BE2C (cell line): ENCODE data around the gene XRCC4.

Experiments
- DNase-seq: peaks from one replicate; pipeline ENCODE4 v3.0.0-alpha.2; 2020
- H3K27me3 ChIP-seq: fragments of 250-450 bp; sonication (Bioruptor Pico); 2 replicates; pipeline ENCODE4 v1.5.1; 2020; ENCODE audit warnings: mild to moderate bottlenecking
- H3K36me3 ChIP-seq: fragments of 250-450 bp; sonication (Bioruptor Pico); 2 replicates; pipeline ENCODE4 v1.5.1; 2020; ENCODE audit warnings: mild to moderate bottlenecking
- H3K4me1 ChIP-seq: fragments of 250-450 bp; sonication (Bioruptor Pico); 2 replicates; pipeline ENCODE4 v1.5.1; 2020
- H3K4me3 ChIP-seq: 2 replicates; pipeline ENCODE4 v1.5.1; 2011; ENCODE audit warnings: low read depth, low read length
- H3K9me3 ChIP-seq: fragments of 250-450 bp; sonication (Bioruptor Pico); 2 replicates; pipeline ENCODE4 v1.5.1; 2020
- TF ChIP-seq, protein P1 (sequence below): IDR thresholded peaks from 2 replicates; pipeline ENCODE4 v1.5.1; 2012; ENCODE audit warnings: mild to moderate bottlenecking, low read depth, low read length

XRCC4 gene

DNA sequence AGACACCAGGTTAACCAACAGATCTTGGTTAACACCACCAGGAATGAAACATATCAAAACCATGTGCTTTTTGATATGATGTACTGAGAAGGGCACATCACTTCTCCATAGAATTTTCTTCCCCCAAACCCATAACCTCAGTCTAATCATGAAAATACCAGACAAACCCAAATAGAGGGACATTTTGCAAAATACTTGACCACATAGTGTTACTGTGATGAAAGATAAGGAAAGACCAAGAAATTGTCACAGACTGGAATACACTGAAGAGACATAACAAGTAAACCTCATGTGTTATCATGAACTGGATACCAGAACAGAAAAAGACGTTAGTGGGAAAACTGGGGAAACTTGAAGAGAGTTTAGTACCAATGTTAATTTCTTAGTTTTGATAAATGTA lies 319.3 kb downstream of the XRCC4 start:
- Histone ChIP-seq H3K9me3 (no peaks in the 10 kb centered on the region; the same call in 1 of the 2 replicates), H3K36me3 (no peaks in the 10 kb centered on the region), H3K4me1 (no peaks in the 10 kb centered on the region), H3K4me3 (no peak overlapping the region), H3K27me3 (no peaks in the 10 kb centered on the region)
- DNase-seq: no peak
- TF ChIP-seq, protein P1, sequence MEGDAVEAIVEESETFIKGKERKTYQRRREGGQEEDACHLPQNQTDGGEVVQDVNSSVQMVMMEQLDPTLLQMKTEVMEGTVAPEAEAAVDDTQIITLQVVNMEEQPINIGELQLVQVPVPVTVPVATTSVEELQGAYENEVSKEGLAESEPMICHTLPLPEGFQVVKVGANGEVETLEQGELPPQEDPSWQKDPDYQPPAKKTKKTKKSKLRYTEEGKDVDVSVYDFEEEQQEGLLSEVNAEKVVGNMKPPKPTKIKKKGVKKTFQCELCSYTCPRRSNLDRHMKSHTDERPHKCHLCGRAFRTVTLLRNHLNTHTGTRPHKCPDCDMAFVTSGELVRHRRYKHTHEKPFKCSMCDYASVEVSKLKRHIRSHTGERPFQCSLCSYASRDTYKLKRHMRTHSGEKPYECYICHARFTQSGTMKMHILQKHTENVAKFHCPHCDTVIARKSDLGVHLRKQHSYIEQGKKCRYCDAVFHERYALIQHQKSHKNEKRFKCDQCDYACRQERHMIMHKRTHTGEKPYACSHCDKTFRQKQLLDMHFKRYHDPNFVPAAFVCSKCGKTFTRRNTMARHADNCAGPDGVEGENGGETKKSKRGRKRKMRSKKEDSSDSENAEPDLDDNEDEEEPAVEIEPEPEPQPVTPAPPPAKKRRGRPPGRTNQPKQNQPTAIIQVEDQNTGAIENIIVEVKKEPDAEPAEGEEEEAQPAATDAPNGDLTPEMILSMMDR: no peak

DNA sequence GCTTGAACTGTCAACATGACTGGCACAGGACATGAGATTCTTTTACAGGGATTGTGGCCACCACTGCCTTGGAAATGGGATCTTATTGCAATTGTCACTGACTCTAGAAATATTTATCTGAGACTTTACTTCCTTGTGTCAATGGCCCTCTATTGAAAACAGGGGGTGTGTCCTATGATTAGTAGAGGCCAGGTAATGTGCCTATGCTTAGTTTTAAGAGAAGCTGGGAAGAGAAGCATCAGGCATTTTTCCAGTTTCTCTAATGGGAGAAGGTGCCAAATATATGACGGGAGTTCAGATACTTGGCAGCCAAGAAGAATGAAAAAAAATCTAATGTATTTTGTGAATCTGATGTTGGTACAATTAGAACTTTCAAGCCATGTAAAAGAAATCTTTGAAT lies 320.3 kb downstream of the XRCC4 start:
- Histone ChIP-seq H3K4me3 (no peak overlapping the region), H3K9me3 (no peaks in the 10 kb centered on the region; the same call in 1 of the 2 replicates), H3K36me3 (no peaks in the 10 kb centered on the region), H3K27me3 (no peaks in the 10 kb centered on the region), H3K4me1 (no peaks in the 10 kb centered on the region)
- no peak for DNase-seq
- TF ChIP-seq, protein P1: no peak

DNA sequence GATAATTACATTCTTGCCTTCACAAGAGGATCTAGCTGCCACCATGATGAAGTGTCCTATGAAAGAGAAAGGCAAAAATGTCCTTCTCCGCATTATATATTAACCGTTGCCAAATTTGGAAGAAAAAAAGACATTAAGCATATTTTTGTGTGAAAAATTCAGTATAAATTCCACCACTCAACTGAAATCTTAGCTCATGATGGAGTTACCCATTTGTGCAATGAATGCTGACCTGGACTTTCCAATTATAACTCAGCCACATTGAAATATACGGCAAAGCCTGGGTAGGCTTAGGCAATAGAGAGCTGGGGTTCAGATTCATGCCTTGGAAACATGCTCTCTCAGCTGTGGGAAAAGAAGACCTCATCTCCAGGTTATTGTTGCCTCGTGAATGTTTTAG lies 322.9 kb downstream of the XRCC4 start:
- no peaks in the 10 kb centered on the region for H3K27me3 ChIP-seq
- no peak for DNase-seq
- no peaks in the 10 kb centered on the region for H3K4me1 ChIP-seq
- H3K4me3 ChIP-seq: no peak overlapping the region
- H3K9me3 ChIP-seq: no peaks in the 10 kb centered on the region; the same call in 1 of the 2 replicates
- H3K36me3 ChIP-seq: no peaks in the 10 kb centered on the region
- TF ChIP-seq, protein P1: no peak

DNA sequence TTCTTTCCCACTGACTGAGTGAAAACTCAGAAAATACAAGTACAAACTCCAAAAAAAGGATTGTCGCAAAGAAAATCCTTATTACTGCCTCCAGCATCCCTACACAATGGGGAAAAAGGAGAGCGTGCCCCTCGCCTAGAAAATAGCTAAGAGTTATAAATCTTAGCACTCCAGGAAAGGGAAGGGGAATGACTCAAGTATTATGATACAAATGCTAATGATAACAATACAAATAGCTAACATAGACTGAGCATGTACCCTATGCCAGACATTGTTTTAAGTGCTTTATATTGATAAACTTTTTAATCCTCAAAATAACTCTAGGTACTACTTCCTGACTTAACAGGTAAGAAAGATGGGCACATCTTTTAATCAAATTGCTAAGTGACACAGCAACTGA lies 323.4 kb downstream of the XRCC4 start:
- Histone ChIP-seq H3K36me3 (no peaks in the 10 kb centered on the region), H3K27me3 (no peaks in the 10 kb centered on the region), H3K4me3 (no peak overlapping the region), H3K9me3 (no peaks in the 10 kb centered on the region; the same call in 1 of the 2 replicates), H3K4me1 (no peaks in the 10 kb centered on the region)
- no peak for DNase-seq
- TF ChIP-seq, protein P1: no peak

DNA sequence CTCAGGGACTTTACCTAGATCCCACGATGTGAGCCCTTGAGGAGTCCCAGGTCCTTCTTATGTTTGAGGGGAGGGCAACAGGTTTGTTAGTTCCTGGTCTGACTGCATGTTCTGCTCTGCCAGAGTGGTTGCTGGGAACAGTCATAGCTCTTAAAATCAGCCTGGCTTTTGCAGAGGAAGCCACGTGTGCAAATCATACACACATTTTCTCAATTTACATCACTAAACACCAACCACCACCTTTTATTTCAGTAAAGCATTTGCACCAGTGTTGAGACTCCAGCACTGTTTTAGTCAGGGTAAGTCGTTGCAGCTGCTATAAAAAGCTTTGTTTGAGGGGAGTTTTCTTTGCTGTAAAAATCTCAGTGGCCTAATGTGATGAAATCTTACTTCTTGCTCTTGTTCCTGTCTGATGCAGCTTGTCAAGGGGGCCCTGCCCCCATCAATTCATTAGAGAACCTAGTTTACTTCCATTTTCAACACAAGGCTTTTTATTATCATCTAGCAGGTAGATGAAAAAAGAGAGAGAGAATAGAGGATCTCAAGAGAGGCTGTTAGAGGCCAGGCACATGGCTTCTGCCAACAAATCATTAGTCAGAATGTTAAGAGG lies 323.9 kb downstream of the XRCC4 start:
- DNase-seq: no peak
- no peaks in the 10 kb centered on the region for H3K36me3 ChIP-seq
- TF ChIP-seq, protein P1: no peak
- no peaks in the 10 kb centered on the region for H3K27me3 ChIP-seq
- no peaks in the 10 kb centered on the region for H3K4me1 ChIP-seq
- H3K9me3 ChIP-seq: no peaks in the 10 kb centered on the region; the same call in 1 of the 2 replicates
- no peak overlapping the region for H3K4me3 ChIP-seq

DNA sequence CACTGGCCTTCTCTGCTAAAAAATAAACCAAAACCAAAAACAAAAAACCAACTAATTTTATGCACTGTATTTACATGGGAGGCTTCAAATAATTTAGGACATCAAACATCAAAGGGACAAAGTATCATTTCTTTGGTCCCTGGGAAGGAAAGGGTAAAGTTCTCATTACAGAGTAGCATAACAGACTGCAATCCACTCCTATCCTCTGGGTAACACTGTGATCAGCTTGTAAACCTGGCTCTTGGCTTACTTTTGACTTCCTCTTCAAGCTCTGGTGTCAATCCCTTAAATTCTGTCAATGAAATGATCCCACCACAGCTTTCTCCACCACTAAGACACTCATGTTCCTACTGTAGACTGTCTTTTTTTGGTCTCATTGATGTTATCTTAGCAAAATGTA lies 324.4 kb downstream of the XRCC4 start:
- H3K4me3 ChIP-seq: no peak overlapping the region
- H3K9me3 ChIP-seq: no peaks in the 10 kb centered on the region
- H3K36me3 ChIP-seq: no peaks in the 10 kb centered on the region
- H3K4me1 ChIP-seq: no peaks in the 10 kb centered on the region
- no peaks in the 10 kb centered on the region for H3K27me3 ChIP-seq
- DNase-seq: no peak
- TF ChIP-seq, protein P1: no peak
